Measurements from ENCODE around the gene ITGA5.
"Not testable (repeated sequence)": the region's sequence is repeated elsewhere in the genome, so short reads cannot be mapped to it uniquely, and the experiment has no call there.

Gene ITGA5

GRCh38 chr12:54371328-54372112, 47.5 kb downstream of the ITGA5 start:
- DNase-seq (ENCODE audit: low read depth, low spot score) = no peak

- DNase-seq (ENCODE audit: low read depth, low spot score) = no peak
Measured at GRCh38 chr12:54370171-54370730, 48.8 kb downstream of the ITGA5 start.

GRCh38 chr12:54369597-54370131, 49.4 kb downstream of the ITGA5 start:
- no peak for DNase-seq (ENCODE audit: low read depth, low spot score)

- no peak for DNase-seq (ENCODE audit: low read depth, low spot score)
Measured at GRCh38 chr12:54368709-54369596, 50.1 kb downstream of the ITGA5 start.

- DNase-seq (ENCODE audit: low read depth, low spot score) = no peak
Measured at GRCh38 chr12:54368025-54368708, 50.9 kb downstream of the ITGA5 start.

GRCh38 chr12:54364413-54364812, 54.7 kb downstream of the ITGA5 start, which contains the start of gene GPR84:
GPR84 (minus strand) TSS chr12:54364486; CDS start chr12:54363851, 635 bp downstream.
- DNase-seq (ENCODE audit: low read depth, low spot score) = no peak

GRCh38 chr12:54363618-54364017, 55.4 kb downstream of the ITGA5 start:
- no peak for DNase-seq (ENCODE audit: low read depth, low spot score)

GRCh38 chr12:54363047-54363446, 56.0 kb downstream of the ITGA5 start:
- DNase-seq (ENCODE audit: low read depth, low spot score) = no peak

GRCh38 chr12:54360717-54361456, 58.2 kb downstream of the ITGA5 start:
- DNase-seq (ENCODE audit: low read depth, low spot score) = no peak

GRCh38 chr12:54359762-54360351, 59.2 kb downstream of the ITGA5 start:
- DNase-seq (ENCODE audit: low read depth, low spot score) = no peak

GRCh38 chr12:54358945-54359761, 59.9 kb downstream of the ITGA5 start:
- DNase-seq (ENCODE audit: low read depth, low spot score) = peak; percentile 99

- no peak for DNase-seq (ENCODE audit: low read depth, low spot score)
Measured at GRCh38 chr12:54358191-54358944, 60.7 kb downstream of the ITGA5 start.

- DNase-seq (ENCODE audit: low read depth, low spot score) = no peak
Measured at GRCh38 chr12:54357506-54358190, 61.4 kb downstream of the ITGA5 start.

- DNase-seq (ENCODE audit: low read depth, low spot score) = no peak
Measured at GRCh38 chr12:54356951-54357356, 62.1 kb downstream of the ITGA5 start.

GRCh38 chr12:54356228-54356627, 62.8 kb downstream of the ITGA5 start:
- no peak for DNase-seq (ENCODE audit: low read depth, low spot score)

- DNase-seq (ENCODE audit: low read depth, low spot score) = no peak
Measured at GRCh38 chr12:54355104-54355815, 63.8 kb downstream of the ITGA5 start.

GRCh38 chr12:54354271-54354670, 64.8 kb downstream of the ITGA5 start:
- not testable (repeated sequence) for DNase-seq (ENCODE audit: low read depth, low spot score)

All from iPS DF 19.7 (cell line).